Panc1 (cell line): ENCODE measurements around the gene CMTM6.

Experiments used
- POLR2AphosphoS5 ChIP-seq: IDR thresholded peaks from 2 replicates; pipeline ENCODE4 v1.6.1; 2012; ENCODE audit warnings: mild to moderate bottlenecking, low read depth, low read length, moderate library complexity
- REST ChIP-seq, 2 experiments: IDR thresholded peaks; 2 replicates each; pipeline ENCODE4 v1.6.1; 2011 to 2012; ENCODE audit warnings: low read depth in 2 of 2, control low read depth in 1 of 2, low read length in 1 of 2, mild to moderate bottlenecking in 1 of 2, moderate library complexity in 1 of 2; ENCODE audit not compliant: insufficient read depth in 1 of 2
- SIN3A ChIP-seq: IDR thresholded peaks from 2 replicates; pipeline ENCODE4 v1.6.1; 2012; ENCODE audit warnings: low read depth, mild to moderate bottlenecking, low read length, moderate library complexity, borderline replicate concordance; ENCODE audit not compliant: insufficient read depth
- TCF7L2 ChIP-seq: IDR thresholded peaks from 2 replicates; pipeline ENCODE4 v1.6.1; 2011; ENCODE audit warnings: mild to moderate bottlenecking, low read depth, low read length, inconsistent platforms
- TF ChIP-seq, protein P1 (sequence below): fragments of 450-650 bp; IDR thresholded peaks from 2 replicates; pipeline ENCODE4 v1.5.1; 2017; ENCODE audit warnings: mild to moderate bottlenecking

DNA sequence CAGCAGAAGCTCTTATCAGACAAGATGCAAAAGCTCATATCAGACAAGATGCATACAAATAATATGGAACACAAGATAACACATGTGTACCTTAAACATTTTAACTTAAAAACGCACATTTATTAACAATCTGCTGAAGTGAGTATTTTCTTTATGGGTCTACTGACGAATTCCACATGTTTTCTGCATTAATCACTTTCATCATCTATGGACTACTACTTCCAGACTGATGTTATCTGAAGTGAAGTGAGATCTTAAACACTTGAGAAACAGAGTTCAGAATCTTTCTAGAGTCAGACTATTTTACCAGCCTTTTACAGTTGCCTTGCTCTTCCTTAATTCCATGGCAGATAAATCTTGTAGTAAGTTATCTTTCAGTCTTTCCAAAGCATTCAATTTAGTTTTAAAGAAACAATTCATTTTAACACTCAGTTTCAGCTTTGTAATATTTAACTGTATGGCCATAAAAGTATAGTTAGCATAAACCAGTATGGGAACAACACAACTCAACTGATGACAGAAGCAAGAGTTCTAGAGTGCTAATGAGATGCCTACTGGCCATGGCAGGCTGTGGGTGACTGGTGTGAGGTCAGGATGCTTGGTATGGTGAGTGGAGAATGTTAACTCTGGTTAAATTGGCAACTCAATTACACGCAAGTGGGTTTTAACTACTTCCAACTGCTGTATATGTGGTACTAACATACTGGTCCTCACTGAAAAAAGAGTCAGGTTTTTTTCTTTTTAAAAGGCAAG is 9.8 kb downstream of the CMTM6 start:
- TF ChIP-seq, protein P1, sequence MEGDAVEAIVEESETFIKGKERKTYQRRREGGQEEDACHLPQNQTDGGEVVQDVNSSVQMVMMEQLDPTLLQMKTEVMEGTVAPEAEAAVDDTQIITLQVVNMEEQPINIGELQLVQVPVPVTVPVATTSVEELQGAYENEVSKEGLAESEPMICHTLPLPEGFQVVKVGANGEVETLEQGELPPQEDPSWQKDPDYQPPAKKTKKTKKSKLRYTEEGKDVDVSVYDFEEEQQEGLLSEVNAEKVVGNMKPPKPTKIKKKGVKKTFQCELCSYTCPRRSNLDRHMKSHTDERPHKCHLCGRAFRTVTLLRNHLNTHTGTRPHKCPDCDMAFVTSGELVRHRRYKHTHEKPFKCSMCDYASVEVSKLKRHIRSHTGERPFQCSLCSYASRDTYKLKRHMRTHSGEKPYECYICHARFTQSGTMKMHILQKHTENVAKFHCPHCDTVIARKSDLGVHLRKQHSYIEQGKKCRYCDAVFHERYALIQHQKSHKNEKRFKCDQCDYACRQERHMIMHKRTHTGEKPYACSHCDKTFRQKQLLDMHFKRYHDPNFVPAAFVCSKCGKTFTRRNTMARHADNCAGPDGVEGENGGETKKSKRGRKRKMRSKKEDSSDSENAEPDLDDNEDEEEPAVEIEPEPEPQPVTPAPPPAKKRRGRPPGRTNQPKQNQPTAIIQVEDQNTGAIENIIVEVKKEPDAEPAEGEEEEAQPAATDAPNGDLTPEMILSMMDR: no peak
- no peak for TF ChIP-seq POLR2AphosphoS5
- TF ChIP-seq REST (IDR thresholded peaks at IDR 0.05; ENCODE audit: insufficient read depth in 1 of 2, low read depth in 2 of 2, low read length in 1 of 2): no peak
- TF ChIP-seq SIN3A: no peak
- TF ChIP-seq TCF7L2: no peak
